Lower leg skin (tissue), 4 donors: Measurements from ENCODE around the gene YTHDF1. TPM values are rescaled to one million over a fixed set of nuclear protein-coding genes. Genes with fewer than 3 reads are reported as not detected.

Source experiments
- DNase-seq, 2 donors: peaks; one replicate each; pipeline ENCODE4 v3.0.0-alpha.2; 2019; ENCODE audit warnings: low spot score in 2 of 2
- H3K4me3 ChIP-seq: fragments of 200-600 bp; sonication (generic); 2 replicates; pipeline ENCODE4 v1.5.1; 2017; ENCODE audit warnings: mild to moderate bottlenecking, low read depth; ENCODE audit not compliant: poor library complexity, severe bottlenecking
- POLR2A ChIP-seq, 2 donors: fragments of 450-650 bp; IDR thresholded peaks; one replicate each; pipeline ENCODE4 v1.6.1; 2016 to 2017; ENCODE audit warnings: antibody characterized with exemption in 2 of 2, mild to moderate bottlenecking in 1 of 2, moderate library complexity in 1 of 2
- WGBS, 2 donors: methylation state at CpG; one replicate each; pipeline ENCODE4 v1.1.5; 2018; 5-methylcytosine and 5-hydroxymethylcytosine counted together
- intact Hi-C: fragments of 100-400 bp; cut with DNase I; formaldehyde crosslinking; loops from one replicate; pipeline ENCODE4 v1.15.0; 2023; ENCODE audit warnings: low total_unique reads
- total RNA-seq, 4 donors: library from RNA; depleted of rRNA; stranded (reverse); fragments of >200 nt; gene quantifications; one replicate each; pipeline ENCODE4 v1.1.0, GENCODE V29; 2016
- TF ChIP-seq, protein P1 (sequence below), 3 donors: fragments of 450-650 bp; IDR thresholded peaks; one replicate each; pipeline ENCODE4 v1.5.1; 2016; ENCODE audit warnings: antibody characterized with exemption in 3 of 3, mild to moderate bottlenecking in 3 of 3, moderate library complexity in 2 of 3

The YTHDF1 gene
- total RNA-seq, 4 donors from 2014 or later, result 28.1 to 32.2 (median 30.6) TPM

DNA sequence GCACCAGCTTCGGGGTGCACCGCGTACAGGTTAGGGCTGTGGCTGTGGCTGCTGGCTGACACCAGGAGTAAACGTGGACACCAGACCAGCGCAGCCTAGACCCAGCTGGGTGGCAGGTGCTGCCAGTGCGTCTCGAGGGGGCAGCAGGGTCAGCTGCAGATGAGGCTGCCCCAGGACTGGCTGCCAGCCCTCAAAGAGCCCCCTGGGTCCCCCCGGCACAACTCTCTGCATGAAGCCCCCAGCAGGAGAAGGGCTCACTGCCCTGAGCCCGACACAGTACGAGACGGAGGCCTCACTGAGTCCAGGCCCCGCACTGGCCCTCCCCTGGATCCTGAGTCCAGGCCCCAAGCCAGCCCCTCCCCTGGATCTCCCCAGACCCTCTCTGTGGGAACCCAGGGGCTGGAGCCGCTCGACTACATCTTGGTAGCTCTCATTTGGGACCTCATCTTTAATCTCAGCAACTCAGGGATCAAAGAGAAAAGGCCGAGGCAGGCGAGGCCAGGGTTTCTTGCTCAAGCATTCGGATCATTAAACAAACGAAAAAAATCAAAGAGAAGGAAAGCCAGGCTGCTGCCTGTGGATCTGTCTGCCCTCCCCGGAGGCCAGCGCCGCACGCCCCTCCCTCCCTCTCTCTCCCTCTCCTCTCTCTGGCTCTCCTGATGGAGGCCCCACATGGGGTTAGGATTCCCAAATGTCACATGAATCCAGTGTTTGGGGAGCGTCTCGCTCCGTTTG is 45.3 kb upstream of the YTHDF1 start:
- WGBS, 2 donors, result 47 to 49% methylated on average over 17 to 23 of the region's 25 CpGs
- no peak overlapping the region for H3K4me3 ChIP-seq
- DNase-seq, result no peak
- intact Hi-C loops, result no loop called here
- TF ChIP-seq POLR2A (IDR thresholded peaks at IDR 0.05), result no peak
- TF ChIP-seq, protein P1, sequence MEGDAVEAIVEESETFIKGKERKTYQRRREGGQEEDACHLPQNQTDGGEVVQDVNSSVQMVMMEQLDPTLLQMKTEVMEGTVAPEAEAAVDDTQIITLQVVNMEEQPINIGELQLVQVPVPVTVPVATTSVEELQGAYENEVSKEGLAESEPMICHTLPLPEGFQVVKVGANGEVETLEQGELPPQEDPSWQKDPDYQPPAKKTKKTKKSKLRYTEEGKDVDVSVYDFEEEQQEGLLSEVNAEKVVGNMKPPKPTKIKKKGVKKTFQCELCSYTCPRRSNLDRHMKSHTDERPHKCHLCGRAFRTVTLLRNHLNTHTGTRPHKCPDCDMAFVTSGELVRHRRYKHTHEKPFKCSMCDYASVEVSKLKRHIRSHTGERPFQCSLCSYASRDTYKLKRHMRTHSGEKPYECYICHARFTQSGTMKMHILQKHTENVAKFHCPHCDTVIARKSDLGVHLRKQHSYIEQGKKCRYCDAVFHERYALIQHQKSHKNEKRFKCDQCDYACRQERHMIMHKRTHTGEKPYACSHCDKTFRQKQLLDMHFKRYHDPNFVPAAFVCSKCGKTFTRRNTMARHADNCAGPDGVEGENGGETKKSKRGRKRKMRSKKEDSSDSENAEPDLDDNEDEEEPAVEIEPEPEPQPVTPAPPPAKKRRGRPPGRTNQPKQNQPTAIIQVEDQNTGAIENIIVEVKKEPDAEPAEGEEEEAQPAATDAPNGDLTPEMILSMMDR (IDR thresholded peaks at IDR 0.05), result no peak

DNA sequence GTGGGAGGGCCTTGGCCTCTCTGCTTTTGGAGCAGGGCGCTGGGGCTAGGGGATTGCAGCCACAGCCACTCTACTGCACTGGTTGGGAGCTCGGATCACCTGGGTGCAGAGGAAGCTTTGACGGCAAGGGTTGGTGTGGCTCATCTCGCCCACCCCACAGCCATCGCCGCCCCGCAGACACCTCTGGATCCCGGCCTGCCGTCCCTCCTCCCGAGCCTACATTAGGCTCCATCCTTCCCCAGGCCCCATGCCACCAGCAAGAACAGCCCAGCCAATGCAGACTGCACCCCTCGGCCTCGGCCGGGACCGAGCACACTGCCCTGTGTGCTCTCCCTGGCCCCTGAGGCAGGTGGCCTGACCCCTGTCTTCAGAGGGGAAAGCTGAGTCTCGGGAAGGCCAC is 44.6 kb upstream of the YTHDF1 start:
- TF ChIP-seq POLR2A (IDR thresholded peaks at IDR 0.05), result no peak
- TF ChIP-seq, protein P1 (IDR thresholded peaks at IDR 0.05), result no peak
- DNase-seq, result no peak
- H3K4me3 ChIP-seq, result no peak overlapping the region
- 92 to 93% methylated on average over 12 to 13 of the region's 15 CpGs for WGBS, 2 donors
- intact Hi-C loops, result no loop called here

DNA sequence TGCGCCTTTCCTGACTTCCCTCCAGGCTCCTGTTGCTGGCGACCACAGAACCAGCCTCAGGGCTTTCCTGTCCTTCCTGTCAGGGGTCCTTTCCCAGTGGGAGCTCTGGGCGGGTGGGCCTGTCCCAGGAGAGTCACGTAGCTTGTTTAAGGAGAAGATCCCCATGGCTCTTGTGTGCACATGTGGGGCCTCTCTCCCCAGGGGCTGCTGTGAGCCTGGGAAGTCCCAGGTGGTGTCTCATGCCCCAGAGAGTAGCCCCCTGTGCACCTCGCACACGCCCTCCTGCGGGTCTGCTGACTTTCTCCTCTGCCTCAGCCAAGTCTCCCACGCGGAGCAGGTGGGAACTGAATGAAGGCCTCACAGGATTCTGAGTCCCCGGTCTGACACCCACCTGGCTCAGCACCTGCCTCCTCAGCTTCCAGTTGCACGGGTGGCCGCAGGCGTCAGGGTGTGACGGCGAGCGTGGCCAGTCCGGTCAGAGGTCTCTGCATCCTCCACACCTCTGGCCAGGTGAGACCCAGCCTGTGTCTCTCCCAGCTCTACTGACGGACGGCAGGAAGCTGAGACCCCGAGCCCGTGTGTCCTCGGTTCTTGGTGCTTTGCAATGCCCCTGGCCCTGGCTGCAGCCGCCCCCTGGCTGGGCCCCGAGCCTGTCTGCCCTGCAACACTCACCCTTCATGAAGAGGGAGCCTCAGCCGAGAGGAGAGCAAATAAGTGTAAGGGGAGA is 44.0 kb upstream of the YTHDF1 start:
- DNase-seq, result no peak
- intact Hi-C loops, result no loop called here
- H3K4me3 ChIP-seq, result no peak overlapping the region
- 80 to 87% methylated on average over 25 of the region's 25 CpGs for whole genome bisulfite sequencing, 2 donors
- TF ChIP-seq POLR2A (IDR thresholded peaks at IDR 0.05), result no peak
- TF ChIP-seq, protein P1 (IDR thresholded peaks at IDR 0.05), result no peak

DNA sequence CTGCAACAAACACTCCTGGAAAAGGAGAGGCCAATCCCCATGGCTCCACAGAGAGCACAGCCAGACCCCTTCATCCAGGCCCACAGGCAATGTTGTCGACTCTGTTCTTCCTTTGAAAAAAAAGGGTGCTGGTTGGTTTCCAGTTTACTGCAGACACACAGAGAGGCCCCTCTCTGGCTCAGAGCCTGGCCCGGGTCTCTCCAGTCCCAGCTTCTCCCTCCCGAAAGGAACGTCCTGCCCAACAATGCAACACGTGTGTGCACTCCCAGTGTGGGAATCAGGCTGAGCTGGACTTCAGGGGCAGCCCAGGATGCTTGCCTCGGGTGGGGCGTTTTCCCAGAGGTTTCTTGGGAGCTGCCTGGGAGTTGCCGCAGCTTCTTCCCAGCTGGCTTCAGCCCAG is 42.9 kb upstream of the YTHDF1 start:
- TF ChIP-seq, protein P1 (IDR thresholded peaks at IDR 0.05), result no peak
- TF ChIP-seq POLR2A (IDR thresholded peaks at IDR 0.05), result no peak
- WGBS, 2 donors, result 21 to 33% methylated on average over 5 to 8 of the region's 8 CpGs
- no peak overlapping the region for H3K4me3 ChIP-seq
- DNase-seq, result no peak
- intact Hi-C loops, result no loop called here

DNA sequence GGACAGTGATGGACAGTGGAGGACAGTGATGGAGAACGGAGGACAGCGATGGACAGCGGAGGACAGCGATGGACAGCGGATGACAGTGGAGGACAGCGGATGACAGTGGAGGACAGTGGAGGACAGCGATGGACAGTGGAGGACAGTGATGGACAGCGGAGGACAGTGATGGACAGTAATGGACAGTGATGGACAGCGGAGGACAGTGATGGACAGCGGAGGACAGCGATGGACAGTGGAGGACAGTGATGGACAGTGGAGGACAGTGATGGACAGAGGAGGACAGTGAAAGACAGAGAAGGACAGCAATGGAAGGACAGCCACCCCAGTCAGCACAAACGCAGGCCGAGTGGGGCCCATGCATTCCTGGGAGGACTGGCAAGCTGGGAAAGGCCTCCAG is 41.7 kb upstream of the YTHDF1 start:
- intact Hi-C loops, result no loop called here
- no peak for TF ChIP-seq POLR2A (IDR thresholded peaks at IDR 0.05)
- TF ChIP-seq, protein P1 (IDR thresholded peaks at IDR 0.05), result no peak
- 84 to 85% methylated on average over 13 of the region's 13 CpGs for WGBS, 2 donors
- no peak for DNase-seq
- no peak overlapping the region for H3K4me3 ChIP-seq
